ENCODE data around the gene PADI6.

- TF ChIP-seq REST (IDR thresholded peaks at IDR 0.05; ENCODE audit: insufficient read depth in 1 of 2, low read depth in 2 of 2, low read length in 2 of 2) = no peak
- TF ChIP-seq TAF1 (IDR thresholded peaks at IDR 0.05; ENCODE audit: borderline replicate concordance, insufficient read depth, low read length) = no peak
- TF ChIP-seq FOXP2 (optimal IDR thresholded peaks at IDR 0.05; ENCODE audit: borderline replicate concordance, extremely low read depth, extremely low read length, insufficient read depth) = no peak
- no peak for TF ChIP-seq POLR2AphosphoS5 (IDR thresholded peaks at IDR 0.05; ENCODE audit: low read depth, low read length)
These were observed 69.4 kb downstream of the PADI6 start for GRCh38 chr1:17441265-17441992.

Data from PFSK-1 (cell line).